Stimulated activated effector memory CD8-positive, alpha-beta T cell treated with anti-CD3 and anti-CD28 coated beads, Interleukin-12 subunit alpha, Interleukin-12 subunit beta, amount 100 ng/mL, for 72 hours (primary cell): Measurements from ENCODE around the gene CAPN15.
"Not testable (repeated sequence)": the region's sequence is repeated elsewhere in the genome, so short reads cannot be mapped to it uniquely, and the experiment has no call there.

Source experiments
- ATAC-seq: fragments of 150-1000 bp; cut with Tn5 transposase; 2 replicates; pipeline ENCODE4 v1.10.0; 2021
- DNase-seq, 2 donors: peaks; one replicate each; pipeline ENCODE4 v3.0.0; 2021 to 2022; ENCODE audit warnings: low spot score in 2 of 2
- H3K27ac Mint-ChIP-seq: one replicate; pipeline ENCODE4 v1.8.0; 2022; ENCODE audit warnings: mild to moderate bottlenecking, mixed read lengths
- H3K36me3 Mint-ChIP-seq: one replicate; pipeline ENCODE4 v1.8.0; 2022; ENCODE audit warnings: mild to moderate bottlenecking, mixed read lengths
- H3K4me1 Mint-ChIP-seq: one replicate; pipeline ENCODE4 v1.8.0; 2022; ENCODE audit warnings: mixed read lengths
- H3K4me3 Mint-ChIP-seq: one replicate; pipeline ENCODE4 v1.8.0; 2022; ENCODE audit warnings: mild to moderate bottlenecking, mixed read lengths
- H3K9me3 Mint-ChIP-seq: one replicate; pipeline ENCODE4 v1.8.0; 2022; ENCODE audit warnings: mixed read lengths

CAPN15 gene

GRCh38 chr16:591892-592517, 64.5 kb downstream of the CAPN15 start:
- Mint-ChIP-seq H3K27ac (peak overlapping the region; percentile 56), H3K36me3 (peaks cover 46% of the 10 kb centered on the region), H3K4me1 (peaks cover 66% of the 10 kb centered on the region), H3K9me3 (no peaks in the 10 kb centered on the region), H3K4me3 (peak overlapping the region; percentile 94)
- DNase-seq = peak in 1 of 2 donors; percentile 2
- ATAC-seq = no peak

DNA sequence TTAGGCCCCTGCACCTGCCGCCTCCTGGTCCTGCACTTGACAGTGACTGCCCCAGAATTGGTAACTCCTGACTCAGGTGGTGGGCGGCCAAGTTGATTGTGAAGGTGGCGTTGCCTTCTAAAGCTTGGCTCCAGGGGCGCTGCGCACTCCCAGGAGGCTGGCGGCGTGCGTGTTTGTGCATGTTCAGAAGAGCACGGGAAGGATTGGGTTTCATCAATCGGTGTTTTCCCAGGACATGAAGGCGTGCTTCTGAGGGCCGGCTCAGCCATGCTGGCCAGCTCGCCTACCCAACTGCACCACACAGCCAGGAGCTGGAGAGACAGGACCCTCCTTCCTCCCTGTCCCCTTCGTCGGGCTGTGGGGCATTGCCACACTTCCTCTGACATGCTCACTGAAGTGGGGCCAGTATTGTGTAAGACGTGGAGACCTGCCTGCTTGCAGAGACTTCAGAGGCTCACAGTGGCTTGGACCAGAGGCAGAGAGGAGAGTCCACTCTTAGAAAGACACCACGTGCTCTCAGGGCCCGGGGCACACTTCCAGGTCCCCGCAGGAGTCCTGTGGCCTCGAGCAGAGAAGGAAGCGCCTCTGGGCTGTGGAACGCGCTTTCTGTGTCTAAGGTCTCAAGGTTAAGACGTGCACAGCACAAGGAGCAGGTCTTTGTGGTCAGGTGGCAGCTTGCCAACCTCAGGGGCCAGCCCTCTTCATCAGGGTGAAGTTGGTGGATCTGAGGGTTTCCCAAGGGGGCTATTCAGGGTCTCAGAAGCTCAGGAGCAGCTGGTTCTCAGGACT, 65.2 kb downstream of the CAPN15 start:
- no peak for DNase-seq
- Mint-ChIP-seq H3K4me1 (peaks cover 61% of the 10 kb centered on the region), H3K4me3 (no peak overlapping the region), H3K36me3 (peaks cover 45% of the 10 kb centered on the region), H3K27ac (peak overlapping the region; percentile 56), H3K9me3 (no peaks in the 10 kb centered on the region)
- no peak for ATAC-seq

- H3K4me1 Mint-ChIP-seq = peaks cover 61% of the 10 kb centered on the region
- no peak overlapping the region for H3K4me3 Mint-ChIP-seq
- H3K27ac Mint-ChIP-seq = peak overlapping the region; percentile 43
- DNase-seq (no peak), ATAC-seq (no peak)
- H3K36me3 Mint-ChIP-seq = peaks cover 38% of the 10 kb centered on the region
- H3K9me3 Mint-ChIP-seq = no peaks in the 10 kb centered on the region
Observed at GRCh38 chr16:593406-593805, 65.9 kb downstream of the CAPN15 start.

DNA sequence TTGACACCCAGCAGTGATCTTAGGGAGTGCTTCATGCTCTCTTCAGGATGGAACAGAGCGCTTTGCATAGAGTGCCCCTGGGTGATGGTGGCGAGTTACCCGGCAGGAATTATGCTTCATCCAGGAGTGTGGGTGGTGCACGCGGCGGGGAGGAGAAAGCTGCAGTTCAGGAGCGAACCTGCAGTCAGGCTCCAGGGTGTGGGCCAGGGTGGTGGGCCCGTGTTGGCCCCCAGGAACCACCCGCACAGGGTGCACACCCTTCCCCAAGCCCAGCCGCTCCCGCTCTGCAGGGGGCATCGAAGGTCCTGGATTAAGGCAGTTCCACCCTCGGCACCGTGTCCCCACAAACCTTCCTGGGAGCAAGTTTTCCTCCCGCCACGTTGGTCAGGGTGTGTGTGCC, 66.3 kb downstream of the CAPN15 start:
- Mint-ChIP-seq H3K9me3 (no peaks in the 10 kb centered on the region), H3K36me3 (peaks cover 38% of the 10 kb centered on the region), H3K27ac (peak overlapping the region; percentile 43), H3K4me3 (no peak overlapping the region), H3K4me1 (peaks cover 61% of the 10 kb centered on the region)
- DNase-seq = no peak
- no peak for ATAC-seq

- H3K27ac Mint-ChIP-seq = no peak overlapping the region
Observed at GRCh38 chr16:595094-595528, 67.6 kb downstream of the CAPN15 start.

DNA sequence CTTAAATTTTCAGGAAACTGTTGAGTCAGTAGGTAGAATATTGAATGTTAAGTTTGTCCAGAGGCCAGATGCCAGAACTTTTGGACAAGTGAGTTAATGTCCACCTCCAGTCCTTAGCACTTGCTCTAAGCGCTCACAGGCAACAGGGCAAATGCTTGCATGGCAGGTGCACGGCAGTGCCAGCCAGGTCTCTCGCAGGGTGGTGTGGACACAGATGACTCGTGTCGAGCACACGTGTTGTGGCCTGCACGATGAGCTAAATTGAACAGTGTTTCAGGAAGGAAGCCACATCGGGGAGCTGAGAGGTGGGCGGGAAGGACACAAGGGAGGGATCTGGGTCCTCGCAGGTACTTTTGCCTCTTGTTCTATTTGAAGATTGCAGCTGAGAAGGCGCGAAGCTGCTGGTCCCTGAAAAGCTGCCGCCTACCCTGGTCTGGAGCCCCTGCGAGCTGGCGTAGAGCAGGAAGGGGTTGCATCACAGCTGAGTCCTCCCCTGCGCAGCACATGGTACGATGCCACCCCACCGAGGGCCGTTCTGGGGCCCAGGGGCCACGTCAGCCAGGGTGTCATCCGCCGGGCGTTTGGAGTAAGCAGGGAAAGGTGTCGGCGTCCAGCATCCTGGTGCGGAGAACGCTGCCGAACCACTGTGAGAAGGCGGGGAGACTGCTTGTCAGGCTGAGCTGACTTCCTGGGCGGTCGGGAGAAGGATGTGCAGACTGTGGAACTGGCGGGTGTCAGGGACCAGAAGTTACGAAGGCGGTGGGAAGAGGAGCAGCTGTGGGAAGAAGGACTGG, 68.6 kb downstream of the CAPN15 start:
- peak overlapping the region; percentile 56 for H3K27ac Mint-ChIP-seq

More at GRCh38 chr16:595094-595528, 67.6 kb downstream of the CAPN15 start:
- H3K4me1 Mint-ChIP-seq = peaks cover 61% of the 10 kb centered on the region
- DNase-seq = no peak
- H3K36me3 Mint-ChIP-seq = peaks cover 26% of the 10 kb centered on the region
- ATAC-seq = no peak
- H3K9me3 Mint-ChIP-seq = no peaks in the 10 kb centered on the region
- H3K4me3 Mint-ChIP-seq = no peak overlapping the region

DNA sequence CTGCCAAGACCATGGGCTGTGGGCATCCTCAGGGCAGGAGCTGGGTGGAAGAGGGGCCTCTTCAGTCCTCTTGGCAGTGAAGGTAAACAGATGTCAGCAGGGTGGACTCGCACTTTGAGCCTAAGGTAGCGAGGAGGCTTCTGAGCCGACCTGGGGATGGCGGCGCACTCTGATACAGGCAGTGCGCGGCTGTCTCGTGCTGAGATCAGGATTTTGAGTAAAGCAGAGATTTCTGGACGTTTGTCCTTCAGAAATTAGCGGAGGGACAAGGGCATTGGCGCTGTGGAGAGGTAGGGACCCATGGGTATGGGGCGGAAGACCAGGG, 69.2 kb downstream of the CAPN15 start:
- Mint-ChIP-seq H3K4me3 (no peak overlapping the region), H3K4me1 (peaks cover 47% of the 10 kb centered on the region), H3K36me3 (peaks cover 19% of the 10 kb centered on the region), H3K27ac (peak overlapping the region; percentile 56), H3K9me3 (no peaks in the 10 kb centered on the region)
- DNase-seq (no peak), ATAC-seq (no peak)

More for the DNA sequence above, 68.6 kb downstream of the CAPN15 start:
- ATAC-seq = no peak
- Mint-ChIP-seq H3K4me1 (peaks cover 53% of the 10 kb centered on the region), H3K36me3 (peaks cover 21% of the 10 kb centered on the region), H3K9me3 (no peaks in the 10 kb centered on the region), H3K4me3 (no peak overlapping the region)
- DNase-seq = no peak

- Mint-ChIP-seq H3K4me1 (peaks cover 40% of the 10 kb centered on the region), H3K36me3 (peaks cover 19% of the 10 kb centered on the region)
- not testable (repeated sequence) for ATAC-seq, DNase-seq, H3K27ac Mint-ChIP-seq, H3K4me3 Mint-ChIP-seq, H3K9me3 Mint-ChIP-seq
Observed at GRCh38 chr16:597655-598054, 70.1 kb downstream of the CAPN15 start.

- Mint-ChIP-seq H3K4me3 (no peak overlapping the region), H3K27ac (no peak overlapping the region), H3K4me1 (peaks cover 39% of the 10 kb centered on the region), H3K9me3 (no peaks in the 10 kb centered on the region), H3K36me3 (peaks cover 19% of the 10 kb centered on the region)
- ATAC-seq (no peak), DNase-seq (no peak)
Observed at GRCh38 chr16:598823-599739, 71.6 kb downstream of the CAPN15 start.

- H3K27ac Mint-ChIP-seq = no peak overlapping the region
- ATAC-seq (no peak), DNase-seq (no peak)
- no peak overlapping the region for H3K4me3 Mint-ChIP-seq
- peaks cover 17% of the 10 kb centered on the region for H3K36me3 Mint-ChIP-seq
- no peaks in the 10 kb centered on the region for H3K9me3 Mint-ChIP-seq
- peaks cover 28% of the 10 kb centered on the region for H3K4me1 Mint-ChIP-seq
Observed at GRCh38 chr16:600781-601180, 73.3 kb downstream of the CAPN15 start.

DNA sequence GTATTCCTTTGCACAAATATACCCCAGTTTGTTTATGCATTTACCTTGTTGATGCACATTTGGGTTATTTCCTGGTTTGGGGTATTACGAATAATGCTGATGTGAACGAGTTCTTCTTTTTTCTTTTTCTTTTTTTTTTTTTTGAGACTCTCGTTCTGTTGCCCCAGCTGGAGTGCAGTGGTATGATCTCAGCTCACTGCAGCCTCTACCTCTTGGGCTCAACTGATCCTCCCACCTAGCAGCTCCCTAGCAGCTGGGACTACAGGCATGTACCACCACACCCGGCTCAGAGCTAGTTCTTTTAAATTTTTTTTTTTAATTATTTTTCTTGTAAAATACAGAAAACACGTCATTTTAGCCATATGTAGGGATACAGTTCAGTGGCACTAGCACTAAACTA, 76.4 kb downstream of the CAPN15 start:
- no peaks in the 10 kb centered on the region for H3K36me3 Mint-ChIP-seq
- H3K9me3 Mint-ChIP-seq = no peaks in the 10 kb centered on the region

More for the DNA sequence above, 76.4 kb downstream of the CAPN15 start:
- H3K27ac Mint-ChIP-seq = no peak overlapping the region
- DNase-seq (no peak), ATAC-seq (no peak)
- H3K4me3 Mint-ChIP-seq = no peak overlapping the region
- peaks cover 24% of the 10 kb centered on the region for H3K4me1 Mint-ChIP-seq
